SK-N-SH treated with all-trans-retinoic acid at 6 μM for 48 hours (cell line): Measurements from ENCODE around the gene CBFB.

Experiments
- ARNTL ChIP-seq: fragments of 450-650 bp; formaldehyde crosslinking; IDR thresholded peaks from 2 replicates; pipeline ENCODE4 v1.5.0; 2020; ENCODE audit warnings: low read depth, mild to moderate bottlenecking, moderate library complexity, borderline replicate concordance
- CREB5 ChIP-seq: fragments of 250-450 bp; sonication (Bioruptor Pico); IDR thresholded peaks from 2 replicates; pipeline ENCODE4 v1.5.1; 2020; ENCODE audit warnings: low read depth, mild to moderate bottlenecking, moderate library complexity
- CSRNP3 ChIP-seq: fragments of 250-450 bp; sonication (Bioruptor Pico); IDR thresholded peaks from 2 replicates; pipeline ENCODE4 v1.5.1; 2021; ENCODE audit warnings: mild to moderate bottlenecking, moderate library complexity
- GLIS3 ChIP-seq: fragments of 250-450 bp; sonication (Bioruptor Pico); IDR thresholded peaks from 2 replicates; pipeline ENCODE4 v1.5.0; 2020; ENCODE audit warnings: mild to moderate bottlenecking, moderate library complexity
- OSR1 ChIP-seq: fragments of 250-450 bp; sonication (Bioruptor Pico); IDR thresholded peaks from 2 replicates; pipeline ENCODE4 v1.8.0; 2022; ENCODE audit warnings: moderate library complexity, mild to moderate bottlenecking, inconsistent platforms
- PPARA ChIP-seq: fragments of 250-450 bp; sonication (Bioruptor Pico); IDR thresholded peaks from 2 replicates; pipeline ENCODE4 v1.5.0; 2020; ENCODE audit warnings: mild to moderate bottlenecking, borderline replicate concordance
- RARB ChIP-seq: fragments of 250-450 bp; sonication (Bioruptor Pico); IDR thresholded peaks from 2 replicates; pipeline ENCODE4 v1.8.0; 2021; ENCODE audit warnings: mild to moderate bottlenecking, moderate library complexity
- SNAI2 ChIP-seq: fragments of 250-450 bp; sonication (Bioruptor Pico); IDR thresholded peaks from 2 replicates; pipeline ENCODE4 v1.5.0; 2020; ENCODE audit warnings: mild to moderate bottlenecking, moderate library complexity
- TSHZ2 ChIP-seq: fragments of 250-450 bp; sonication (Bioruptor Pico); IDR thresholded peaks from 2 replicates; pipeline ENCODE4 v1.5.0; 2020; ENCODE audit warnings: mild to moderate bottlenecking, moderate library complexity
- ZC3H10 ChIP-seq: fragments of 250-450 bp; sonication (Bioruptor Pico); IDR thresholded peaks from 2 replicates; pipeline ENCODE4 v1.5.1; 2021; ENCODE audit warnings: mild to moderate bottlenecking, moderate library complexity
- ZFP3 ChIP-seq: fragments of 250-450 bp; sonication (Bioruptor Pico); IDR thresholded peaks from 2 replicates; pipeline ENCODE4 v1.5.0; 2020; ENCODE audit warnings: mild to moderate bottlenecking, moderate library complexity
- ZFP30 ChIP-seq: fragments of 450-650 bp; formaldehyde crosslinking; IDR thresholded peaks from 2 replicates; pipeline ENCODE4 v1.5.0; 2022; ENCODE audit warnings: mild to moderate bottlenecking, moderate library complexity
- TF ChIP-seq, protein P1 (sequence below): fragments of 250-450 bp; sonication (Bioruptor Pico); IDR thresholded peaks from 2 replicates; pipeline ENCODE4 v1.8.0; 2020; ENCODE audit warnings: mild to moderate bottlenecking, moderate library complexity, borderline replicate concordance
- TF ChIP-seq, protein P2 (sequence below): fragments of 250-450 bp; sonication (Bioruptor Pico); IDR thresholded peaks from 2 replicates; pipeline ENCODE4 v1.8.0; 2021; ENCODE audit warnings: low read depth, mild to moderate bottlenecking, moderate library complexity, borderline replicate concordance

- TF ChIP-seq CREB5 (CRISPR knock-in tag) (no peak), CSRNP3 (CRISPR knock-in tag) (no peak), PPARA (CRISPR knock-in tag) (no peak), TSHZ2 (no peak), ARNTL (no peak), ZC3H10 (no peak), ZFP3 (CRISPR knock-in tag) (no peak), ZFP30 (CRISPR knock-in tag) (no peak), RARB (CRISPR knock-in tag) (no peak), SNAI2 (CRISPR knock-in tag) (no peak), GLIS3 (no peak), OSR1 (CRISPR knock-in tag) (no peak)
- TF ChIP-seq, protein P1, sequence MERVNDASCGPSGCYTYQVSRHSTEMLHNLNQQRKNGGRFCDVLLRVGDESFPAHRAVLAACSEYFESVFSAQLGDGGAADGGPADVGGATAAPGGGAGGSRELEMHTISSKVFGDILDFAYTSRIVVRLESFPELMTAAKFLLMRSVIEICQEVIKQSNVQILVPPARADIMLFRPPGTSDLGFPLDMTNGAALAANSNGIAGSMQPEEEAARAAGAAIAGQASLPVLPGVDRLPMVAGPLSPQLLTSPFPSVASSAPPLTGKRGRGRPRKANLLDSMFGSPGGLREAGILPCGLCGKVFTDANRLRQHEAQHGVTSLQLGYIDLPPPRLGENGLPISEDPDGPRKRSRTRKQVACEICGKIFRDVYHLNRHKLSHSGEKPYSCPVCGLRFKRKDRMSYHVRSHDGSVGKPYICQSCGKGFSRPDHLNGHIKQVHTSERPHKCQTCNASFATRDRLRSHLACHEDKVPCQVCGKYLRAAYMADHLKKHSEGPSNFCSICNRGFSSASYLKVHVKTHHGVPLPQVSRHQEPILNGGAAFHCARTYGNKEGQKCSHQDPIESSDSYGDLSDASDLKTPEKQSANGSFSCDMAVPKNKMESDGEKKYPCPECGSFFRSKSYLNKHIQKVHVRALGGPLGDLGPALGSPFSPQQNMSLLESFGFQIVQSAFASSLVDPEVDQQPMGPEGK (CRISPR knock-in tag): no peak
- TF ChIP-seq, protein P2, sequence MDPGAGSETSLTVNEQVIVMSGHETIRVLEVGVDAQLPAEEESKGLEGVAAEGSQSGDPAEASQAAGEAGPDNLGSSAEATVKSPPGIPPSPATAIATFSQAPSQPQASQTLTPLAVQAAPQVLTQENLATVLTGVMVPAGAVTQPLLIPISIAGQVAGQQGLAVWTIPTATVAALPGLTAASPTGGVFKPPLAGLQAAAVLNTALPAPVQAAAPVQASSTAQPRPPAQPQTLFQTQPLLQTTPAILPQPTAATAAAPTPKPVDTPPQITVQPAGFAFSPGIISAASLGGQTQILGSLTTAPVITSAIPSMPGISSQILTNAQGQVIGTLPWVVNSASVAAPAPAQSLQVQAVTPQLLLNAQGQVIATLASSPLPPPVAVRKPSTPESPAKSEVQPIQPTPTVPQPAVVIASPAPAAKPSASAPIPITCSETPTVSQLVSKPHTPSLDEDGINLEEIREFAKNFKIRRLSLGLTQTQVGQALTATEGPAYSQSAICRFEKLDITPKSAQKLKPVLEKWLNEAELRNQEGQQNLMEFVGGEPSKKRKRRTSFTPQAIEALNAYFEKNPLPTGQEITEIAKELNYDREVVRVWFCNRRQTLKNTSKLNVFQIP (CRISPR knock-in tag): no peak
These were observed 6.3 kb upstream of the CBFB start for GRCh38 chr16:67022531-67023214.
